ENCODE results near the gene WWP2. TPM values are rescaled to one million over a fixed set of nuclear protein-coding genes. Genes with fewer than 3 reads are reported as not detected.
A peak's percentile ranks its signal among the peaks of the same experiment; 100 is the strongest.

Gene WWP2
- total RNA-seq, 2 donors from 2014 or later: 83.3 to 102 TPM

DNA sequence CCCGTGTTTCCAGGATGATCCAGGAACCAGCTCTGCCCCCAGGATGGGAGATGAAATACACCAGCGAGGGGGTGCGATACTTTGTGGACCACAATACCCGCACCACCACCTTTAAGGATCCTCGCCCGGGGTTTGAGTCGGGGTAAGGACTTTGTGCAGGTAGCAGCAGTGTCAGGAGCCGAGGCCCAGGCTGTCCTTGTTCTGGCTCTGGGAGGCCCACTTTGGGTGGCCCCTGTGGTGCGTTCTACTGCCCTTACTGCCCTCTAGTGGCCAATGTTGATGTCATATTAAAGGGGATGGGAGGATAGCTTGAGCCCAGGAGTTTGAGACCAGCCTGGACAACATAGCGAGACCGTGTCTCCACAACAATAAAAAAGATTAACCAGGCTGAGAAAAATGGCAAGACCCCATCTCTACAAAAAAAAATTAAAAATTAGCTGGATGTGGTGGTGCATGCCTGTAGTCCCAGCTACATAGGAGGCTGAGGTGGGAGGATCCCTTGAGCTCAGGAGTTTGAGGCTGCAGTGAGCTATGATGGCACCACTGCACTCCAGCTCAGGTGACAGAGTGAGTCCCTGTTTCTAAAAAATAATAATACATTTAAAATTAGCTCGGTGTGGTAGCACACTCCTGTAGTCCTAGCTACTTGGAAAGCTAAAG lies 168.1 kb downstream of the WWP2 start:
- peak; percentile 80 for ATAC-seq
- intact Hi-C loops (cut with DNase I, micrococcal nuclease): loop anchor here in 1 of 2 donors (2.0 kb wide), 1 partner anchor 131 kb away; no protein-coding TSS in a partner anchor
- DNase-seq: peak in 1 of 2 donors; percentile 47

DNA sequence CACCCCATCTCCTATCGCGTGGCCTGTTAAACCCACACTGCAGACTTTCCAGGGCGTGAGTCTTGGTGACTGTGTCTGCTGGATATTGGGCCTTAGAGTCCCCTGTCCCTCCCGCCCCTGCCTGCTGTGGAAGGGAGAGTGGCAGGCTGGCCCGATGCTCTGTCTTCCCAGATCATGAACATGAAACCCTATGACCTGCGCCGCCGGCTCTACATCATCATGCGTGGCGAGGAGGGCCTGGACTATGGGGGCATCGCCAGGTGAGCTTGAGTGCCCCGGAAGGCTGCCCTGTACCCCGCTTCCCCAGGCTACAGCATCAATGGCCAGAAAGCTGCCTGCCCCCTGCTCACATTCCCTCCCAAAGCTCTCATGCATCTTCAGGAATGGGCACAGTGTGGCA lies 169.5 kb downstream of the WWP2 start:
- intact Hi-C loops (cut with DNase I, micrococcal nuclease): loop anchor here in 1 of 2 donors (2.0 kb wide), 1 partner anchor 133 kb away; no protein-coding TSS in a partner anchor
- DNase-seq (no peak), ATAC-seq (no peak)

DNA sequence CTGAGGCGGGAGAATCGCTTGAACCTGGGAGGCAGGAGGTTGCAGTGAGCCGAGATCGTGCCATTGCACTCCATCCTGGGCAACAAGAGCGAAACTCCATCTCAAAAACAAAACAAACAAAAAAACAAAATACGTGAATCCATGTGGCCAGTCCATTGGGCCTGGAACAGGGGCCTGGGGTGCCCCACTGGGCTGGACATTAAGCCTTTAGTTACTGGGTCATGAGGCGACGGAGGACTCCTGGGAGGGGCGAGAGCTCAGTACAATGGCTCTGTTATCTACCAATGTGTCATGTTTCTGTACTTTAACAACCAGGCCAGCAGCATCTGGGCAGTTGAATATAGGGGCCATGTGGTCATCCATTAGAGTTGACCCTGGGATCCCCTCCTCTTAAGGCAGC lies 170.1 kb downstream of the WWP2 start:
- ATAC-seq (no peak), DNase-seq (no peak)
- intact Hi-C loops (cut with DNase I, micrococcal nuclease): no loop called here

DNA sequence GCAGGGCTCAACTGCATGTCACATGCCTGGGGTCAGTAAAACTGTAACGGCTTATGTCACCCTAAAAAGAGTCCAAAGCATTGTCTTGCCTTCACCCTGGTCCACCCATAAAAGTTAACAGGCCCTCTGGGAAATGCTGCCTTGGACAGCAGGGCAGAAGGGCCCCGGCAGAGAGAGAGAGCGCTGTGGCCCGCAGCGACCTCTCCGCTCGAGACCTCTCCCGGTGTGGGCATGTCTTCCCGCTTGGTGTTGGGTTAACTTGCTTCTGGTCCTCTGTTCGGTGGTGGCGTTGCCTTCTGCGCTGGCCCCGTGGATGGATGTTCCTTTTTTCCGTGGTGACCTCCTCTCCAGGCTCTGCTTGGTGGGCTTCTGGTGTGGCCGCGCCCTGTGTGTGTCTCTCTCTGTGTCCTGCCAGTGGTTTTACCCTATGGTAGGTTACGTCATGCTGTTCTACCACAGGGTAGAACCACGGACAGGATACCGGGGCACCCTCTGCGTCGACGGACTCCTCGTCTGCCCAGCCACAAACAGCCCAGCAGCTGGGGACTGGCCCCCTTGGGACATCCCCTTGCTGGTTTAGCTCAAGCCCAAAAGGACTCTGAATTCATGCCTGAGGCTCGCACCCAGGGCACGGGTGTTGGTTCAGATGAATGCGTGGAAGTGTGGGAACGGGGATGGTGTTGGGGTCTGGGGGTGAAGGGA lies 170.7 kb downstream of the WWP2 start:
- ATAC-seq (no peak), DNase-seq (no peak)
- intact Hi-C loops (cut with DNase I, micrococcal nuclease): no loop called here

DNA sequence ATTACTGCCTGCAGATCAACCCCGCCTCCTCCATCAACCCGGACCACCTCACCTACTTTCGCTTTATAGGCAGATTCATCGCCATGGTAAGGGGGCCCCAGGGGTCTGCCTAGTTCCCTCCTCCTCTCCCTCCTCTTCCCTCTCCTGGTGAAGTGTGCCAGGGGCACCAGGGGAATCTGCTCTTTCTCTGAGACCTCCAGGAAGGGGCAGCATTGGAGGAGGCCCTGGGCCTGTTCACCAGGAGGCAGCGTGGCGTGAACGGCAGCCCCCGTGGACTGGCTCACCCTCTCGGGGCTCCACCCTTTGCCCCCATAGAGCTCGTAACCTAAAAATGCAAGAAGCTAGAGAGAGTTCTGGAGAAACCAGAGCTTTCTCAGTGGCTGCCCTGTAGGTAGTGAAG lies 171.9 kb downstream of the WWP2 start:
- DNase-seq: no peak
- intact Hi-C loops (cut with DNase I, micrococcal nuclease): no loop called here
- ATAC-seq: no peak

DNA sequence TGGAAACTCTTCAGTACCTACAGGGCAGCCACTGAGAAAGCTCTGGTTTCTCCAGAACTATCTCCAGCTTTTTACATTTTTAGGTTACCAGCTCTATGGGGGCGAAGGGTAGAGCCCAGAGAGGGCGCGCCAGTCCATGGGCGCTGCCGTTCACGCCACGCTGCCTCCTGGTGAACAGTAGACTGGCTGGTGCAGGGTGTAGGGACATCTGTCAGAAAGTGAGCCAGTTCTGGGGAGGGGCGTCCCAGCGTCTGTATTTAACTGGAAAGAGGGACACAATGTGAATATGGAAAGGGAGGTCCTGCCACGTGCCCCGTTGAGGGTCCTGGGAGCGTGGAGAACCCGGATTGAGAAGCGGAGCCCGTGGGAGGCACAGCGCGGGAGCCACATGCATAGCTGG lies 172.6 kb downstream of the WWP2 start:
- intact Hi-C loops (cut with DNase I, micrococcal nuclease): no loop called here

DNA sequence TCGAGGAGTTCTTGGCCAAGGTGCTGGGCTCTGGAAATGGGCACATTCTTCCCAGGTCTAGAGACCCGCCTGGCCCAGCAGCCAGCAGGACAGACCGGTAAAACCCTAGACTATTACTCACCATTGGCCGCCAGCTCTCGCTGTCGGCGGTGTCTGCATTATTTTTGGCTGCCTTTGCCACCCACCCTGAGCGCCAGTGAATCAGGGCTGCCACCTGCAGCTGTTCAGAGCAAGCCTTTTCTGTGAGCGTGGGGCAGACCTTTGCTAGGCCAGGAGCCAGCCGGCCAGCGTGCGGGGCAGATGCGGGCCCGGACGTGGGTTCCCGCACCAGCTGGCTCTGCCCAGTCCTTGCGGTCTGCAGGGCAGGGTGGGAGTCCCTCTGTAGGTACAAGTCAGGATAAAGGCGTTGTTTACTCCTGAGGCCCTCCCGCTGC lies 173.2 kb downstream of the WWP2 start:
- DNase-seq (no peak), ATAC-seq (no peak)
- intact Hi-C loops (cut with DNase I, micrococcal nuclease): no loop called here

More for the DNA sequence above, 172.6 kb downstream of the WWP2 start:
- DNase-seq: no peak
- no peak for ATAC-seq

DNA sequence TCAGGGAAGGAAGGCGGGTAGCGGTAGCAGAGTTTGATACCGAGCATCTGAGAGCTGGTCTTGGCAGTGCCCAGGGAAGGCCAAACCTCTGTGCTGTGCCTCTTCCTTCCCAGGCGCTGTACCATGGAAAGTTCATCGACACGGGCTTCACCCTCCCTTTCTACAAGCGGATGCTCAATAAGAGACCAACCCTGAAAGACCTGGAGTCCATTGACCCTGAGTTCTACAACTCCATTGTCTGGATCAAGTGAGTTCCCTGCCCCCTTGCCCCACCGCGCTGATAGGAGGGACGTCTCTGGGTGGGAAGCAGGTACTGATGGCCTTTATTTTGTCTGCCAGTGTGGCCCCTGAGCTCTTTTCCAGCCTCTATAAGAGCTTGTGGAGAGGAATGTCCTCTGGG lies 173.6 kb downstream of the WWP2 start:
- DNase-seq: no peak
- intact Hi-C loops (cut with DNase I, micrococcal nuclease): no loop called here
- ATAC-seq: no peak

DNA sequence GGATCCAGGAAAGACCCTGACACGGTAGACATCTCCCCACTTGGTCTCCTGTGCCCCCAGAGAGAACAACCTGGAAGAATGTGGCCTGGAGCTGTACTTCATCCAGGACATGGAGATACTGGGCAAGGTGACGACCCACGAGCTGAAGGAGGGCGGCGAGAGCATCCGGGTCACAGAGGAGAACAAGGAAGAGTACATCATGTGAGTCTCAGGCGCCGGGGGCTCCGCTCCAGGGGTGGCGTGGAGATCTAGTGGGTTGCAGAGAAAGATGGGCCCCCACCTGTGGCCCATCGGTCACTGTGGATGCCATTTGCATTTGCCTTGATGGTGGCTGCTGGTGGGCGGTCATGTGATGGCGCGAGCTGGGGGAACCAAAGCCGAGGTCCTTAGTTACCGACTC lies 174.1 kb downstream of the WWP2 start:
- DNase-seq (no peak), ATAC-seq (no peak)
- intact Hi-C loops (cut with DNase I, micrococcal nuclease): no loop called here

DNA sequence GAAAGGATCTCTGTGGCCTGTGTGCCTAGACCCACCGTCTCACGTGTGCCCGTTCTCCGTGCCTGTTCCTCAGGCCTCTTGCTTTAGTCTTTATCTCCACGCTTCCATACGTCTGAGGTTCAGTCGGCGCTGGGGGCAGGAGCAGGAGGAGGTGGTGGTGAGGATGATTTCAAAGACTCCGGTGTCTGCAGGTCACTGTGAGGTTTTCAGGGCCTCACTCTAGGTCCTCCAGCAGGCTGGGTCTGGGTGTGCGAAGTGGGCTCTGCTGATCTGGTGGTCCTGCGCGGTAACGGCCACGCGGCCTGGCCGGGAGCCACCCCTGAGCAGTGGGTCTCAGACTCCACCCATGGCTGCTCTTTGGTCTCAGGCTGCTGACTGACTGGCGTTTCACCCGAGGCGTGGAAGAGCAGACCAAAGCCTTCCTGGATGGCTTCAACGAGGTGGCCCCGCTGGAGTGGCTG lies 174.6 kb downstream of the WWP2 start:
- DNase-seq: no peak
- intact Hi-C loops (cut with DNase I, micrococcal nuclease): no loop called here
- ATAC-seq: no peak

DNA sequence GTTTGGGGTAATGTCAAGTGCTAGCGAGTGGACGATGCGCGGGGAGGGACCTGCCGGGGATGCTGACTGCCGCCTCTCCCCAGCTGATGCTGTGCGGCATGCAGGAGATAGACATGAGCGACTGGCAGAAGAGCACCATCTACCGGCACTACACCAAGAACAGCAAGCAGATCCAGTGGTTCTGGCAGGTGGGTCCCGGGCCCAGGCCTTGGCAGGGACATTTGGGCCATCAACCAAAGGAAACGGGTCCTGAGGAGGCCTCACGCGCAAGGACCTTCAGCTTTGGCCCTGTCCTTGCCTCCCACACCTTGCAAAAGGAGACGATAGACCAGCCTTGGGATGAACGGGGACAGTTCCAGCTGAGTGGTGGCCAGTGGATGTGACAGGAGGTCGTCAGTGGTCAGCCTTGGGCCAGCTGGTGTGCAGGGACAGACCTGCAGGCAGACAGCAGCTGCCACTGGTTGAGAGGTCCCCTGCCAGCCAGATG lies 175.4 kb downstream of the WWP2 start:
- DNase-seq: no peak
- intact Hi-C loops (cut with DNase I, micrococcal nuclease): no loop called here
- no peak for ATAC-seq

DNA sequence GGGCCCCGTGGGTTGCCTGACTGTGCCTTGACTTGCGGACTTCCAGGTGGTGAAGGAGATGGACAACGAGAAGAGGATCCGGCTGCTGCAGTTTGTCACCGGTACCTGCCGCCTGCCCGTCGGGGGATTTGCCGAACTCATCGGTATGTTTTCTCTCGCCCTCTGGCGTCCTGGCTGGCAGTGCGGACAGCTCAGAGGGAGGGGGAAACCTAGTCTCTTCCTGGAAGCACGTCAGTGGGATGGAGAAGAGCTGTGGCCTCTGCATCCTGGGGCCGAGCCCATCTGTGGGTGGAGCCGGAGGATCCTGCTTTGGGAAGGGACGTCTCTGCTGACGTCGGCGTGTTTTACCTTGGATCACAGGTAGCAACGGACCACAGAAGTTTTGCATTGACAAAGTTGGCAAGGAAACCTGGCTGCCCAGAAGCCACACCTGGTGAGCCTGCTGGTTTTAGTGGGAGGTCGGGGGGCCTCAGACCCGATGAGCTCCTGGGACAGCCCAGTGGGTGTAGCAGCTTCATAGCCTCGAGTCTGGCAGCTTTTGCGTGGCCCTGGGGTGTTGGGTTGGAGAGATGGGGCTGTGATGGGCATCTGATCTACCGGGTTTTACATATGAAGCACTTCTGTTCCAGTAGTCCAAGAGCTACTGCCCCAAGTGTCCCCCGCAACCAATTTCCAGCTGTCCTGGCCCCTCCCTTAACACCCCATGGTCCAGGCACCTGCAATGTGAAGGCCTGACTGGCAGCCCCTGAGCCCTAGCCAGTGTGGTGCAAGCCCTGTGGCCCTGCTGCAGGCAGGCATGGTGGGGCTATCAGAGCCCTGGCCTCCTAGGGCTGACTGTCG lies 177.1 kb downstream of the WWP2 start:
- no peak for ATAC-seq
- intact Hi-C loops (cut with DNase I, micrococcal nuclease): no loop called here

DNA sequence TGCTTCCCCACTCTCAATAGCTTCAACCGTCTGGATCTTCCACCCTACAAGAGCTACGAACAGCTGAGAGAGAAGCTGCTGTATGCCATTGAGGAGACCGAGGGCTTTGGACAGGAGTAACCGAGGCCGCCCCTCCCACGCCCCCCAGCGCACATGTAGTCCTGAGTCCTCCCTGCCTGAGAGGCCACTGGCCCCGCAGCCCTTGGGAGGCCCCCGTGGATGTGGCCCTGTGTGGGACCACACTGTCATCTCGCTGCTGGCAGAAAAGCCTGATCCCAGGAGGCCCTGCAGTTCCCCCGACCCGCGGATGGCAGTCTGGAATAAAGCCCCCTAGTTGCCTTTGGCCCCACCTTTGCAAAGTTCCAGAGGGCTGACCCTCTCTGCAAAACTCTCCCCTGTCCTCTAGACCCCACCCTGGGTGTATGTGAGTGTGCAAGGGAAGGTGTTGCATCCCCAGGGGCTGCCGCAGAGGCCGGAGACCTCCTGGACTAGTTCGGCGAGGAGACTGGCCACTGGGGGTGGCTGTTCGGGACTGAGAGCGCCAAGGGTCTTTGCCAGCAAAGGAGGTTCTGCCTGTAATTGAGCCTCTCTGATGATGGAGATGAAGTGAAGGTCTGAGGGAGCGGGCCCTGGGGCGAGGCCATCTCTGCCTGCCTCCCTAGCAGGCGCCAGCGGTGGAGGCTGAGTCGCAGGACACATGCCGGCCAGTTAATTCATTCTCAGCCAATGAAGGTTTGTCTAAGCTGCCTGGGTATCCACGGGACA lies 177.9 kb downstream of the WWP2 start:
- ATAC-seq: no peak
- intact Hi-C loops (cut with DNase I, micrococcal nuclease): no loop called here
- DNase-seq: no peak

More for the DNA sequence above, 177.1 kb downstream of the WWP2 start:
- no peak for DNase-seq

DNA sequence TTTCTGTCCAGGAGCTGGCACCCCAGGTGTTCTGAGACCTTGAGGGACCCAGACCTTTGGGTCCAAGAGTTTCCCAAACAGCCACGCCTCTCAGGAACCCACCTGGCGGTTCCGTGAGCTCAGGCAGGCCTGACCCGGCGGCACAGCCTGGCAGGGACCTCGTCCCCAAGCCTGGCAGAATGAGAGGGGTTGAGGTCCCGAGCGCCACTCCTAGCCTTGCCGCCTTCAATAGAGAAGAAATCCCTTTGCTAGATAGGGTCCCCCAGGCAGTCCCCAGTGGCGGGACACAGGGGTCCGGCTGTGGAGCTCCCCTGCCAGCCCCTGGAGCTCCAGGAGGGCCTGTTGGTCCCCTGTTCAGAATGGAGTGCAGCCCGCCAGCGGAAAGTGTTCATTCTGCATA lies 178.5 kb downstream of the WWP2 start:
- no peak for DNase-seq

DNA sequence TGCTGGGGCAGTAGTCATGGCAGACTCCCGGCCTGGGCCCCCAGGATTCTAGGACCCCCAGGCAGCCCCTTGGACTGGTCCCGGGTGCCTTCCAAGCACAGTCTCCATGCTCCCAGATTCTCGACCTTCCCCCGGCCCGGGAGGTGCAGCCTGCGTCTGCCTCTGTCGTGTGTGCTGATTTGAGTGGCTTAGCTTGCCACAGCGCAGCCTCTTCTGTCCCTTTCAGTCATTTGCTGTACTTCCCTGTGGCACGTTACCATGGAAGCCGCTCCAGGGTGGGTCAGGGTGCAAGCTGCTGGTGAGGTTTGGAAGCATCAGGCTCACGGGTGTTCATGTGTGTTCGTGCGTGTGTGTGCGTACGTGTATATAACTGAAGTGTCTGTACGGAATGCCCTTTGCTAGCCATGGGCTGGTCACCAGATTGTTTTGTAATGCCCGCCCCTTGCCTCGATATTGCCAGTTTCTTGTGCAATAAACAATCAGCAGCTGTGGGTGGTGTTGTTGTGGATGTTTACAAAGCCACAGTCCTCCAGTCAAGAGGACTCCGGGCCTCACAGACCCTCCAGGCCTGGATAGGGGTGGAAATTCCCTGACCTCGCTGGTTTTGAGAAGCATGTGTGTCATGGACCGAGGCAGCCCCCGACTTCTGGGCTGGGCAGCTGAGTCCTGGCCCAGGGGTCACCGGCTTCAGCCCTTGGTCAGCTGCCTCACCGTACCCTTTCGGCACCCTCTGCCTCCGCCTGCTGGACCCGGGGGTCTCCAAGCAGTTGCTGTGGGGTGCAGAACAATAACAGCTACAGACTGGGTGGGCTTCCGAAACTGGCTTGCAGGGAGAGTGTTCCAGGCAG lies 179.3 kb downstream of the WWP2 start:
- no peak for DNase-seq
- no peak for ATAC-seq
- intact Hi-C loops (cut with DNase I, micrococcal nuclease): no loop called here

More for the DNA sequence above, 178.5 kb downstream of the WWP2 start:
- intact Hi-C loops (cut with DNase I, micrococcal nuclease): no loop called here
- ATAC-seq: peak; percentile 14

DNA sequence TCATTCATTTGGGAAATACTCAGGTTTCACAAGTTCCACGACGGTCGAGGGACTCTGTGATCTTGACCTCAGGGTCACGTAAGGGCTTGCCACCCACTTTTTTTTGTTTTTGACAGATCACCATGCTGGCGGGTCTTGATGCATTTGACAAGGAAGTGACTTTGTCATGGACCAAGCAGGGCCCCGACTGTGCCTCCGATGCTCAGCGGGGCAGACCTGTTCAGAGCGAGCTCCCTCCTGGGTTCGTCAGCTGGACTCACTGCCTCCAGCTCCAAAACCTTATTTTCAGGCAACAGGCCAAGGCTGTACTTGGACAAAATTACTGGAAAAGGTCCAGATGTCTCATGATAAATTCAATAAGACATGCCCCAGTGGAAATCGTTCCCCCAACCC lies 180.0 kb downstream of the WWP2 start:
- intact Hi-C loops (cut with DNase I, micrococcal nuclease): no loop called here
- DNase-seq (no peak), ATAC-seq (no peak)

DNA sequence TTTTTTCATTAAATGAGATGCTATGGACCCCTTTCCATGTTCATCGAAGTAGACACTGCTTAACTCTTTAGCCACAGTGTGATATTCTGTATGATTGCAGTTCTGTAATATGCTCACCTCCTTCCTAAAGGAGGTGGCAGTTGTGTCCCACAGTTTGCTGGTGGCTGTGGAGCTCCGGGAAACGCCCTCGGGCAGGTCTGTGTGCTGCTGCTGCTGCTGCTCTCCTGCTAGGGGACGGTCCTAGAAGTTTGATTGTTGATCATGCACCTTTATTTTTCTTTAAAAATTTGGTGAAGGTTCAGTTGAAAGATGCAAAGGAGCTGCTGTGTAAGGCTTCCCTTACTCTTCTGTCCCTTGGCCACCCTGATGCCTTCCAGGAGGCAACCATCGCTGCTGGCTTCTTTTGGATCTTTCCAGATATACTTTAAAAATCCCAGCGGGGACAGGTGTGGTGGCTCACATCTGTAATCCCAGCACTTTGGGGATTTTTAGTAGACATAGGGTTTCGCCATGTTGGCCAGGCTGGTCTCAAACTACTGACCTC lies 180.6 kb downstream of the WWP2 start:
- DNase-seq (no peak), ATAC-seq (no peak)
- intact Hi-C loops (cut with DNase I, micrococcal nuclease): no loop called here

Measured in left colon (tissue), 2 donors.